D341Med (cell line): ENCODE measurements around the gene XRN2.

ENCODE experiments used
- DNase-seq: peaks from one replicate; pipeline ENCODE4 v3.0.0; 2012; ENCODE audit warnings: low spot score

XRN2 gene

GRCh38 chr20:21430020-21430419, 126.9 kb downstream of the XRN2 start:
- no peak for DNase-seq

GRCh38 chr20:21432911-21433310, 129.8 kb downstream of the XRN2 start:
- no peak for DNase-seq

GRCh38 chr20:21433329-21433890, 130.3 kb downstream of the XRN2 start:
- no peak for DNase-seq

GRCh38 chr20:21435576-21435975, 132.4 kb downstream of the XRN2 start:
- DNase-seq = no peak

GRCh38 chr20:21436205-21436604, 133.1 kb downstream of the XRN2 start:
- DNase-seq = no peak

DNA sequence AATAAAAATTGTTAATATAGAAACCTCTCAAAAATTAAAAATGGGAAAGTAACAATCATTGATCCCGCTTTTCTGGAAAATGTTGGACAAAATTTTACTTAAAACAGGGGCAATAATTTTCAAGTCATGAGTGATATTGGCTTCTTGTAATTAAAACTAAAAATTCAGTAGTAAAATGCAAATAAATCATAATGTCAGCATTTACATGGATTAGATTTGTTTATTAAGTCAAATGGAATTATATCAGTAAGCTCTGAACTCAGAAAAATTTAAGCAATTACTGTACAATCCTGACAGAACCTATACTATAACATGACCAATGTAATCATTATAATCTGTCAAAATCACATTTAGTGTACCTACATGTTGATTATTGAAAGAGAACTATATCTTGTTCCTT, 134.1 kb downstream of the XRN2 start:
- no peak for DNase-seq

DNA sequence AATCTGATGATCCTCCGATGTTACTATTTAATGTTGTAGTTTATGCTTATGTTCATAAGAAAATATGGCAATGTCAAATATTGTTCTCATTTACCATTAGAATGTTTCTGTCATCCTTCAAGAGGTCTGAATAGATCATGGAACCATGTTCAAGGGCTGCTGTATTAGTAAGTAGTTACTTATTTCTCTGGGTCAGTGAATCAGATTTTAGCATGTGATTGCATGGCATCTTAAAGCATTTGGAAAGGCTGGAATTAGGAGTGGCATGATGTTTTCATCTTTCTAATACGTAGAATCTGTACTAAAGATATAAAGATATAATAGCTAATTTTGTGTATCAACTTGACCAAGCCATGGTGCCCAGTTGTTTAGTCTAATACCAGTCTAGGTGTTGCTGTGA, 134.7 kb downstream of the XRN2 start:
- no peak for DNase-seq
